COLO668 (cell line): ENCODE results near the gene USP3.
"Not testable (repeated sequence)": the region's sequence is repeated elsewhere in the genome, so short reads cannot be mapped to it uniquely, and the experiment has no call there.

Experiments used
- DNase-seq: peaks from one replicate; lab custom pipeline; 2025; ENCODE audit not compliant: unreplicated experiment; lab: John Stamatoyannopoulos, UW

USP3 gene

DNA sequence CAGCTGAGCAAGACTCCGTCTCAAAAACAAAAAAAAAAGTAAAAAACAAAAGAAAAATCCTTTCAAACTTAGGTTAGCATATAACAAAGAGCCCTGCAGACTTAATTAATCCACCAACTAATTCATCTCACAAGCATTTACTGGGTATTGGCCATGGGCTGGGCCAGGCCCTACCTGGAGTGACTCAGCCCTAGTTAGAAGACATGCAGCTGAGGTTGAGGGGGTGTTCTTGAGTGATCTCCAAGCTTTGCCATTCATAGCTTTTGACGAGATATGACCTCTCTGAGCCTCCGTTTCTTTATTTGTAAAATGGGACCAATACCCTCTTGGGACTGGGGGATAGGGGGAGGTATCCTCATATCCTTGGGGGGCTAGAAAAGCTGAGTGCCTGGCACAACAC, 100.6 kb downstream of the USP3 start:
- no peak for DNase-seq

- no peak for DNase-seq
Measured at GRCh38 chr15:63605816-63606215, 101.4 kb downstream of the USP3 start.

DNA sequence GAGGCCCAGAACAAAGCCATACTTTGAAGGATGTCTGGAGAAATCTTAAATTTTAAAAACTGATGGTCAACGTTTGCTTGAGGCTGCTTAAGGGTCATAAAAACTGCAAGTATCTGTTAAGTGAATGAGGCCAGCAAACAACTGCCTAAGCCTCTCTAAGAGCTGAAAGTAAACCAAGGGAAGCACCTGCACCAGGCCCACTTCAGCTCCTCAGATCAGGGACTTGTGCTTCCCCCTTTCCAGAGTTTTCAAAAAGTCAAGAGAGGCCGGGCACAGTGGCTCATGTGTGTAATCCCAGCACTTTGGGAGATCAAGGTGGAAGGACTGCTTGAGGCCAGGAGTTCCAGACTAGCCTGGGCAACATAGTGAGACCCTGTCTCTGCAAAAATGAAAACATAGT, 101.9 kb downstream of the USP3 start:
- DNase-seq, result no peak

DNA sequence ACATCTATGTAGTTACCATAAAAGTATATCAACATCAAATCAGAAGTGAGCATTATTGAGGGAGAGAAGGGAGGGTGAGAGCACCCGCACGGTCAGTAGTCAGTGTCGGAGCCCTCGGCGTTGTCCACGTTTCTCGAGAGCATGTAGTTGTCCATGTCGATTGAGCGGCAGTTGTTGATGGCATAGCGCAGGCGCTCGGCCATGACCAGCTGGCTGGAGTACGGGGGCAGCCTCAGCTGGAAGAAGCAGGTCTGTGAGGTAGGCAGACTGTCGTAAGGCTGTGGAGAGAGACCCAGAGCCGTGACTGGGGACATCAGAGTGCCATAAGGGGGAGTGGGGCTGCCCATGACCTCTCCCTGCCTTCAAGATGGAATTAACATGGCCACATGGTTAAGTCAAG, 104.6 kb downstream of the USP3 start:
- DNase-seq, result no peak

GRCh38 chr15:63609448-63609847, 105.1 kb downstream of the USP3 start:
- DNase-seq, result no peak

GRCh38 chr15:63610209-63610841, 105.9 kb downstream of the USP3 start:
- peak; percentile 65 for DNase-seq

GRCh38 chr15:63611177-63611576, 106.8 kb downstream of the USP3 start:
- DNase-seq, result no peak

- DNase-seq, result no peak
Measured at GRCh38 chr15:63612300-63612699, 107.9 kb downstream of the USP3 start.

DNA sequence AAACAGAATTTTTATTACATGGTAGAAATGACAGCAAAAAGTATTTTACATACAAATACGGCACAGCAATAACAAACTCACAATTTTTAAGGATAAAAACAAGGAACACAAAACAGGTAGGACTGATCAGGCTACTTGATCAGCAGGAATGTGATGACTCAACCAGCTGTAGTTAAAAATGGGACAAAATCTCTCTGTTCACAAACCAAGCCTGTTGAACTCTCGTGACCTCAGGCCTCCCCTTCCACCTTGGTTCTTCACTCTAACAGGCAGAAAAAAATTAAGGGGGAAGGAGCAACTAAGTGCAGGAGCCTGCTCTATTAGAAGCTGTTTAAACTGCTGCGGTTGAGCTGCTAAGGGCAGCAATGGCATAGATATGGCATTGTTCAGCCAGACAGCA, 111.5 kb downstream of the USP3 start:
- DNase-seq, result no peak

DNA sequence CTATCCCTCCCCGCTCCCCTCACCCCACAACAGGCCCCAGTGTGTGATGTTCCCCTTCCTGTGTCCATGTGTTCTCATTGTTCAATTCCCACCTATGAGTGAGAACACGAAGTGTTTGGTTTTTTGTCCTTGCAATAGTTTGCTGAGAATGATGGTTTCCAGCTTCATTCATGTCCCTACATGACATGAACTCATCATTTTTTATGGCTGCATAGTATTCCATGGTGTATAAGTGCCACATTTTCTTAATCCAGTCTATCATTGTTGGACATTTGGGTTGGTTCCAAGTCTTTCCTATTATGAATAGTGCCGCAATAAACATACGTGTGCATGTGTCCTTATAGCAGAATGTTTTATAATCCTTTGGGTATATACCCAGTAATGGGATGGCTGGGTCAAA, 112.8 kb downstream of the USP3 start:
- not testable (repeated sequence) for DNase-seq

GRCh38 chr15:63617627-63618026, 113.2 kb downstream of the USP3 start:
- not testable (repeated sequence) for DNase-seq

GRCh38 chr15:63620760-63621159, 116.4 kb downstream of the USP3 start:
- DNase-seq, result not testable (repeated sequence)

DNA sequence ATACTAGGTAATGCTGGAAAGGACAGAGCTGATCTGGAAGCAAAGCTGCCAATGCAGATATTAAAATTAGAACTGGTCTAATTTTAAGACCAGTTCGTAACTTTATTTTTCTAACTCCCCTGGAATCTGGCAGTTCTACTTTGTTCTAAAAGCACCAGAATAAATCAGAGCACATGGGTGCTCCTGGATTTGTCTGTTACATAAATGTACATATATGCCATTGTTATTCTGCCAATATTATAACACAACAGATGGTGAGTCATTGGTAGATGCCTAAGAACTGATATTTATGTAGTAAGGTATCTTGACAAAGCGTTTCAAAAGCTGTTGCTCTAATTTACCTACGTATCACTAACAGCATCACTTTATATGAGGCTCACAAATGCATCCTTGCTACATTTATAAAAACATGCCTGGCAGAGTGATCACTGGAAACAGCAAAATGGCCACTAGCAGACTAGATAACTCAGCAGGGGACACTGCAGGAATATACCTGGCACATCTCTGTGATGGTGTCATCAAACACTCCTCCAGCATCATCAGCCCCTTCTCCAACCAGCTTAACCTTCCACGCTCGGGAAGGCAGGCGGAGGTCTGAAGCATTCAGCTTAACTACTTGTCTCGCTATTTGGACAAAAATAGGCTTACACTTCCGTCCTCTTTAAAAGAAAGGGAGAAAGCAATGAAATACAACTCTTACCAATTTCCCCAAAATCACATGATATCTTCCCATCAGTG, 119.0 kb downstream of the USP3 start:
- DNase-seq, result no peak

DNA sequence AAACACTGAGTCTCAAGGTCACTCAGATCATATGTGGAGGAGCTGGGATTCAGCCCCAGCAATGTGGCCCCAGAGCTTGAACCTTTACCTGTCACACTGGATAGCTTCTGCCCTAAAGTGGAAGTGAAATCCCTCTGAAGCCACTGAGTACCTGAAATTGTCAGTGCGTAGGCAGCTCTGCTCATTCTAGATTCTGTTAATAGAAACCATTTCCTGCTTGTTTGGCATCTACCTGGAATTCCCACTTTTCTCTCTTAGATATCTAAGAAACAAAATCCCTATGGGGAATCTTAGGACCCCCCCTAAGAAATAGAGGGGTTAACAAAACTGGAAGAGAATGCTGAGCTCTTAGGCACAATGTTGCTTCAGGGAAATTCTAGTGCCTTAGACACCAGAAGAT, 122.6 kb downstream of the USP3 start:
- DNase-seq, result no peak

DNA sequence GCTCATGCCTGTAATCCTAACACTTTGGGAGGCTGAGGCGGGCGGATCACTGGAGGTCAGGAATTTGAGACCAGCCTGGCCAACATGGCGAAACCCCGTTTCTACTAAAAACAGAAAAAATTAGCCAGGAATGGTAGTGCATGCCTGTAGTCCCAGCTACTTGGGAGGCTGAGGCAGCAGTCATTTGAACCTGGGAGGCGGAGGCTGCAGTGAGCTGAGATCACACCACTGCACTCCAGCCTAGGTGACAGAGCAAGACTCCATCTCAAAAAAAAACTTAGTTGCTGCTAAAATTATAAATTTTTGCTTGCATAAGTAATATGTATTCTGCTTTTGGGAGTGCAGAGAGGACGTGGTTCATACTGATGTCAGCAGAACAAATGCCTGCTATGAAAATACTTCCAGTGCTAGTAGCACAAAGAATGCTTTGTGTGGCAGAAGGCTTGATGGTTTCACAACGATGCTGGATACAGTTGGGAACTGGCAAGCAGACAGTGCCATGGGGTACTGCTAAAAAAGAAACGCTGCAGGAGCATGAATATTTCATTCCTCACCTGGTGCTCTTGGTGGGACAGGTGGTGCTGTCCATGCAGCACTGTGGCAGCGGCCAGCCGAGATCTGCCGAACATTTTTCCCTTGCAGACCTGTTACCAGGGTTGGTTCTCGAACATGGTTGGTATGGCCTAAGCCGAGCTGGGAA, 123.9 kb downstream of the USP3 start:
- no peak for DNase-seq

DNA sequence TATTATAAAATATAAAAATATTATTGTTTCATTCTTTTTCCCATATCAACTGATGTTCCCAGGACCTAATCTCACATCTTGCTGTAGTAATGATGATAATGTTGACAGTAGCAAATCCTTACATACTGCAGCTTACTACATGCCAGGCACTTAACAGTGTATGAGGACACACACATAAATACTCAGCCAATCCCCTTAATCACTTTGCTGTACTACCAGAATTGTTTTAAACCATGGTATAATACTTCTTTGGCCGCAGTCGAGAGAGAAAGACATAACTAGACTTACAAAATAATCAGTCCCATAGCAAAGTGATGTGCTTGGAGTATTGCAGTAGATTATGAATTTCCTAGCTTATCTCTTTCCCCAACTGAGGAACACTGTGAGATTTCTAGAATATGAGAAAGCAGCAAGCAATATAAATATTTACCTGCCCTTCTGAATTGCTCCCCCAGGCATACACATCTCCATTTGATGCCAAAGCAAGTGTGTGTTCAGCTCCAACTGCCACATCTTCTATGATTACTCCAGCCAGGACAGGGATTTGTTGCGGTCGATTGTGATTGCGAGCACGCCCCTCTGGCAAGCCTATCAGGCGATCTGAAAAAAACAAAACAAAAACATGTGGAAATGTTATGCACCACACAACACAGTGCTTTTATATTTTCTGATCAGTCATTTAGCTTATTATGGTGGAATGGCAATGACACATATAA, 125.8 kb downstream of the USP3 start:
- DNase-seq, result no peak

DNA sequence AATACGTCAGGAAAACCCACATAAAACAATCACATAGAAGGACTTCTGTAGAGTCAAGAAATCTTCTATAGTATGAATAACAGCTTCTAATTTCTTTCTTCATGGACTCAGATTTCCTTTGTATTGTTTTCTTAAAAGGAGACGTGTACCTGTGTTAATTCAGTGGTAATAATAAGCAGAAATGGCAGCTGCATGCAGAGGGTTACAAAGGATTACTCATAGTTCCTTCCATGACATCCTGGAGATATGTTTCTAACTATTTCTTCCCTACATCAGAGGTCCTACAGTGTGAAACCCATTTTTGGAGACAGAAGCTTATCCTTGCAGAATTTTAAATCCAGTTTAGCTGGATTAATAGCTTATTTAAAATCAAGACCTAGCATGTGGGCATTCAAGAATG, 128.9 kb downstream of the USP3 start:
- no peak for DNase-seq

DNA sequence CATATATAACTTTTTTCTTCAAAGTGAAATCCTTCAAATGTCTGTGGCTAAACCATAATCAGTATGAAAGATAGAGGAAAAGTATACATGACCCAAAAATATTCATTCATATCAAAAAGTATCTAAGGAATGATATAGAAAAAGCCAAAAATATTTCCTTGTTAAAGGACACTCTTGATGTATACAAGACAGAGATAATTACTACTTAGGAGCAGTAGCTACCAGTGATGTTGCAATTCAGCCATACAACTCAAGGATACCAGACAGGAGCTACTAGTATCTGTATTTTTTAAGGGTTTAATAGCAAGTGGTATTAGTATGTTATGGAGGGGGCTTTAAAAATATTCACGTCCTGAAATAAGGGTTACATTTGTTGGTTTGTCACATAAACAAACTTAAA, 129.8 kb downstream of the USP3 start:
- DNase-seq, result no peak

- no peak for DNase-seq
Measured at GRCh38 chr15:63636518-63637061, 132.2 kb downstream of the USP3 start.

- no peak for DNase-seq
Measured at GRCh38 chr15:63638839-63639238, 134.4 kb downstream of the USP3 start.

DNA sequence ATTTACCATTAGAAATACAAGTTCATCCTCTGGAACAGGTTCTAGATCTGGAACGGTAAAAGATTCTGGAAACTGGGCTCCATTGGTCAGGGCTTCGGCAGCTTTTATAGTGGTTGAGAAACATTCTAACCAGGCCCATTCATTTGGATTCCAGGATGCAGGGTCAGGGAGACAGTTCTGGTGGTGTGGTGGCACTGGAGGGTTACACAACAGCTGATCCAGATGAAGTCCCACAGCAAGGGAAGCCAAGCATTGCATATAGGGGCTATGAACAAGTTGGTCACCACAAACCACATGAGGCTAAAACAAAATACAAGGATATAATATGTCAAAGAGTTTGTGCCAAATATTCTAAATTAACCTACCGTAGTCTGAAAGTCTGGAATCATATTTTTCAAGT, 135.8 kb downstream of the USP3 start:
- no peak for DNase-seq
